ENCODE results near the gene SLC7A6OS.
A peak's percentile ranks its signal among the peaks of the same experiment; 100 is the strongest.

Gene SLC7A6OS

DNA sequence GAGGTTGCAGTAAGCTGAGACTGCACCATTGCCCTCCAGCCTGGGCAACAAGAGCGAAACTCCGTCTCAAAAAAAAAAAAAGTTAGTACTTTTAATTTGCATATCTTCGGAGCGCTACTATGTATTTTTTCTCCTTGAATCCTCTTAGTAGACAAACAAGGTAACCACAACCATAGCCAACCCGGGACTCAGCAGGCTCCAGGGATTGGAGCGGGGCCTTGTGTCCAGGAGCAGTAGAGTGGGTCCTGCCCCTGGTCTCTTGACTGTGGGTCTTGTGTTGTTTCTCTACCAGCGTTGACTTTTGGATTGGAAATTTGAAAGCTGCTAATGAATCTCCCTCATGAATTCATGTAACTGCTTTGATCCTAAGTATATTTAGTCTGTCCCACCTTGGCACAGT, 32.4 kb upstream of the SLC7A6OS start:
- no peak for DNase-seq

DNA sequence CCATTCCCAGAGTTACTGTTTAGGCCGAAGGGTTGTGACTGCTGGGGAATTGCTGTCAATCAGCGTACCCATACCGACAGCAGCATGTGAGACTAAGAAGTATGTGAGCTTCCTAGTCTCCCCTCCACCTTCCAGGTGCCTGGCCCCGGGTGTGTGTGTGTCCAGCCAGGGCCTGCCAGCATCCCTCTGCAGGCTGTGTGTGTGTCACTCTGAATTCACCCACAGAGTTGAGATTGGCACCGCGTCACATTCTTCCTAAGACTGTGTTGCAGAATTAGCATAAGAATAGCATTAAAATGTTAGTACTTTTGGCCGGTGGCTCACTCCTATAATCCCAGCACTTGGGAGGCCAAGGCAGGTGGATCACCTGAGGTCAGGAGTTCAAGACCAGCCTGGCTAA, 31.9 kb upstream of the SLC7A6OS start:
- DNase-seq = no peak

DNA sequence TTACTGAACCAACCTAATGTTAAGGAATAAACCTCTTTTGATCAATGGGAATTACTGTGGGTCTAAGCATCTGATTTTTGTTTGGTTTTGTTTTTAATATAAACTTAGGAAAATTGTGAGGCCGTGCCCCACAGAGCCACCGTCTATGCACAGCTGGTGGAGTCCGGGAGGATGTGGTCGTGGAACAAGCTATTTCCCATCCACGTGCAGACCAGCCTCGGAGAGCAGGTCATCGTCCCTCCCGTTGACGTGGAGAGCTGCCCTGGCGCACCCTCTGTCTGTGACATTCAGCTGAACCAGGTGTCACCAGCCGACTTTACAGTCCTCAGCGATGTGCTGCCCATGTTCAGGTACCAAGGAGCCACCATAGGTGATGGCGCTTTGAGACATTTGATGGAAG, 28.5 kb upstream of the SLC7A6OS start:
- no peak for DNase-seq

DNA sequence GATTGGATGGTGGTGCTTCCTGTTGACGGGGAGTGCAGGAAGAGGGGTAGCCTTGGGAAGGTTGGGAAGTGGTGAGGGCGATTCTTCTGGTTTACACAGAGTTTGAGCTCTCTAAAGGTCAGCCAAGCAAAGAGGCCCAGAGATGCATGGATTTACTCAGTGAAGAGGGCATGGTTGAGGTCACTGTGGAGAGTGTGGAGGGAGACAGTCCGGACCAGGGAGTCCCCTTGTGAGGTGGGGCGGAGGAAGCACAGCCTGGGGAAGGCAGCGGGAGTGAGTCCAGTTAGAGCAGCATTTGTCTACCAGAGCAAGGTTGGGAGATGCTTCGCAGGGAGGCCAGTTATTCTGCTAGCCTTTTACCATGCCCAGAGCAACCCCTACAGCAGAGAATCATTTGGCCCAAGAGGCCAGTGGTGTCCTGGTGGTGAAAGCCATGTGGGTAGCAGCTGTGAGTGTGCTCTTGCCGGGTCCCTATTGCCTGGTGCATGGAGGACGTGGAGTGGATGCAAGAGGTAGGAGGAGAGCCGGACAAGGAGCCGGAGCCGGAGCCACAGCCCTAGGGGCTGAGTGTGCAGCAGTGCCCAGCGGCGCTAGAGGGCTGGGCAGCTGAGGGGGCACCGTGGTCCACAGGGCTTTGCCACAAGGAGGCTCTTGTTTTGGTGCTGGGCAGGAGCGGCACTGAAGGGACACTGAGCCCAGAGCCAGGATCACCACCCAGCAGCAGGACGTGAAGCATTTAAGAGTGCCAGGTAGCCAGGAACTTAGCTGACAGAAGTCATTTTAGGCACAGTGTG, 27.8 kb upstream of the SLC7A6OS start:
- no peak for DNase-seq

DNA sequence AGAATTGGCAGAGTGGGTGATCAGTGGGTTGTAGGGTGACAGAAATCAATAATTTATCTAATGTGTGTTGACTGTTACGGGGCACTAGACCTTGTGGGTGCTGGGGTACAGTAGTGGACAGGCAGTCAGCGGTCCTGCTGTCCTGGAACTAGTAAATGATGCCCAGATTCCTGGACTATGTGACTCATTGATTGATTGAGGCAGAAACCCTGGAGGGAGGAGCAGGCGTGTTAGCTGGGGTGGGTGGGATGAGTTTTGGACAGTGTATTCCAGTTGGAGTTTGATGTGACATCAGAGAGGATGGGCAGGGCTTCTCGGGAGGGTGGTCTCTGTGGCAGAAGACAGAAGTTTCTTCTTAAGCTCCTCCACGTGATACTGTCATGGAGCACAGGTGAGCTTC, 24.4 kb upstream of the SLC7A6OS start:
- DNase-seq = no peak

DNA sequence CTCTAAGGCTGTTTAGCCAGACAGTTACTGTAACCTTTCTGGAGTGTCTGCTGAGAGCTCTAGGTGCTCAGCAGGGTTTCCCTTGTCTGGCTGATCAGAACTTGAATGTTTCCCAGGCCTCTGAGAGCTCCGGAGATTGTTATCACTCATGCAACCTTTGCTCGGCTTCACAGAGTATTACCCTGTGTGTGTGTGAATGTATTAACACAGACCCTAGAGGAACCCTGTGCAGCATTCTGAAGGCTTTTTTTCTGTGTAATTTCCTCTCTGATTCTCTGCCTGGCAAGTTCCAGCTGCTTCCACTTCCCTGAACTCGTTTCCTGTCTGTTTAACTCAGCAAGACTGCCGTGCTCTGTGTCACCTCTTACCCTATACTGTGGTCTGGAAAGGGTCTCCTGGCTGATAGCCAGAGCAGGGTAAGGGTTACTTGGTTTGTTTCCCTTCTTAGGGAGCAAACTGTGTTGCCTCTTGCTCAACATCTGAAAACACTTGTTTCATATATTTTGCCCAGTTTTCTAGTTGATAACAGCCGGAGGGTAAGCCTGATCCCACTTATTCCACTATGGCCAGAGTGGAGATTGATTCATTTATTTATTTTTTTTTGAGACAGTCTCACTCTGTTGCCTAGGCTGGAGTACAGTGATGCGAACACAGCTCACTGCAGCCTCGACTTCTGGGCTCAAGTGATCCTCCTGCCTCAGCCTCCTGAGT, 21.8 kb upstream of the SLC7A6OS start:
- DNase-seq = peak; percentile 12

DNA sequence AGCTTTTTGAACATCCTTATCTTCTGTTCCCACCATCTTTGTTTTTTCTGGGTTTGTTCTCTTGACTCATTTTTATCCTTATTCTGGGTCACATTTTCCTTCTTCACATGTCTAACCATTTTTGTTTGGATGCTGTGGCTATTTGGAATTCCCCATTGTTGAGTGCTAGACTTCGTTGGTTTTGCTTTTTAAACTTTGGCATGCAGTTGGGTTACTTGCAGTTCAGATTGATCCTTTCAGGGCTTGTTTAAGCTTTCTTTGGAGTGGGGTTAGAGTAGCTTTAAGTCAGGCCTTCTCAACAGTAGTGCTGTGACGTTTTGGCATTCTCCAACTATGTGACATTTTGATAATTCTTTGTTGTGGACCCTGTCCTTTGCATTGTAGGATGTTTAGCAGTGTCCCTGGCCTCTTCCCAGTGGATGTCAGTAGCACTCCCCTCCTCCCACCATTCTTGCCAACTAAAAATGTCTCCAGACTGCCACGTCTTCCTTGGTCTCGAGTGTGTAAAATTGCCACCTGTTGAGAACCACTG, 21.2 kb upstream of the SLC7A6OS start:
- no peak for DNase-seq

DNA sequence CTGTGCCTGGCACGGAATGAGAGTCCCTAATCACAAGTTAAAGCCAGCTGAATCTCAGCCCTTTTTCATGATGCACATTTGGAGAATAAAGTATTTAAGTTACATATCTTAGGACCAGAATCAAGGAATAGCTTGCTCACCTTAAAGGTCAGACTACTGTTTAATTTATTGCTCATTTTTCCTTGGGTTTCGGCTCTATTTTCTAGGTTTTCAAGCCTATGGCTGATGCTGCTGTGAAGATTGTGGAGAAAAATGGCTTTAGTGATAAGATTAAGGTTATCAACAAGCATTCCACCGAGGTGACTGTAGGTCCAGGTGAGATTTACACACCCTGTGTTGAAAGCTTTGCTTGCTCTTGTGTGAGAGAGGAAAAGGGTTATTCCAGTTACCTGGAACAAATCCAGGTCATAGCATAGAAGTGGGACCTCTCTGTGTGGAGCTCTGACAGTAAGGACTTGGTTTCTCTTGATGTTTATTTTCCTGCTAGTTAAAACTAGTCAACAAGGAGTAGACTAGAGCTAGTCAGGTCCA, 18.2 kb upstream of the SLC7A6OS start:
- DNase-seq = no peak

DNA sequence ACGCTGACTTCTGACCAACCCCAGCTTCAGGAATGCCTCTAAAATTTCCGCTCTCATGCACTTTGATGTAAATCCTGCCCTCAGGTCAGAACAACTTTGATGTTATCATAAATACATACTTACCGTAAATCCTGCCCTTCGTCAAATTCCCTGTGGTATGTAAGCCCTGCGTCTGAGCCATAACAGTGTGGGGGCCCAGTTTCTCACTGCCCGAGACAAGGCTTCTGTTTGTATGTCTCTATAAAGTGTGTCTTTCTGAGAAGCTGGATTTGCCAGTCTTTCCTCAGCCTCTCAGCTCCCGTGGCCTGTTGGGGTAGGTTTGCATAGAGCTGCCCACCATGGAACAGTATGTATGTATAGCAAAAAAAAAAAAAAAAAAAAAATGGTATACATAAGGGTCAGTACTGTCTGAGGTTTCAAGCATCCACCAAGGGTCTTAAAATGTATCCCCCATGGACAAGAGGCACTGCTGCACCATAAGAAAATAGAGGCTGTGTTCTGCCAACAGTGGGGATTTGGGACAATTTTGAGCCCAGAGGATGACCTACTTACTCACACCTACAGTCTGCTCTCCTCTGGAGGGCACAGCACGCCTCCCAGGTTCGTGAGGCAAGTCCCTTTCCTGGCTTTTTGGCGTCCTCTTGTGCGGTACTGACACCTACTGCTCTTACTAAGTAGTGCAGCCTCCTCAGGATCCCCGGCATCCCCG, 17.6 kb upstream of the SLC7A6OS start:
- DNase-seq = no peak

DNA sequence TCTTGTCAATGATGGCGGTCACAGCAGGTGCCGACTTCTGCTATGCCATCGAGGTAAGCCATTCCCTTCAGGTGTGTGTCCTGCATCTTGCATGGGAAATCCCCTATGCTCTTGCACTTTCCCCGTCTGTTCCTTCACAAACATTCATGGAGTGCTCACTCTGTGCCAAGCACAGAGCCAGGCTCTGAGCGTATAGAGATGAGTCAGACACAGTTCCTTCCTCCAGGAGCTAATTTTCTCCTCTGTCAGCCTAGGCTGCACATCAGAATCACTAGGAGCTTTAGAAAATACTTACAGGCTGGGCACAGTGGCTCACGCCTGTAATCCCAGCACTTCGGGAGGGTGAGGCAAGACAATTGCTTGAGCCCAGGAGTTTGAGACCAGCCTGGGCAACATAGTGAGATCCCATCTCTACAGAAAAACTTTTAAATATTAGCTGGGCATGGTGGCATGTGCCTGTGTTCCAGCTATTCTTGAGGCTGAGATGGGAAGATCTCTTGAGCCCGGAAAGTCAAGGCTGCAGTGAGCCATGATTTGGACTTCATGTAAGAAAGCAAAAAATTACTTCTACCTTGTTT, 14.1 kb upstream of the SLC7A6OS start:
- no peak for DNase-seq

DNA sequence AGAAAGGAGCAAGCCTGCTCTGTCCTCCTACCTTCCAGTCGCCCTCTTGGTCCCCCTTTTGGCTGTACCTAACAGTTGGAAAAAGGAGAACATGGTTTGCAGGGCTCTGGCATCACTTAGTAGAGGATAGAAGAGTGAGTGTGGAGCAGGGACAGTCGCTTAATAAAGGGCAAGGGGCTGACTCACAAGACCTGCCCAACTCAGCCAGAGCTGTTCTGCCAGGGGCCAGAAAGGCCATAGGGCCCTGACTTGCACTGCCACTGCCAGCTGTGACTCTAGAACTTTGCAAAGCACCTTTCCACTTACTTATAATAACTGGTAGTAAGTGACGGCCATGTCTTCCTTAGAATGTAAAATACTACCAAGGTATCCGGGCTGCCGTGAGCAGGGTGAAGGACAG, 13.6 kb upstream of the SLC7A6OS start:
- DNase-seq = no peak

DNA sequence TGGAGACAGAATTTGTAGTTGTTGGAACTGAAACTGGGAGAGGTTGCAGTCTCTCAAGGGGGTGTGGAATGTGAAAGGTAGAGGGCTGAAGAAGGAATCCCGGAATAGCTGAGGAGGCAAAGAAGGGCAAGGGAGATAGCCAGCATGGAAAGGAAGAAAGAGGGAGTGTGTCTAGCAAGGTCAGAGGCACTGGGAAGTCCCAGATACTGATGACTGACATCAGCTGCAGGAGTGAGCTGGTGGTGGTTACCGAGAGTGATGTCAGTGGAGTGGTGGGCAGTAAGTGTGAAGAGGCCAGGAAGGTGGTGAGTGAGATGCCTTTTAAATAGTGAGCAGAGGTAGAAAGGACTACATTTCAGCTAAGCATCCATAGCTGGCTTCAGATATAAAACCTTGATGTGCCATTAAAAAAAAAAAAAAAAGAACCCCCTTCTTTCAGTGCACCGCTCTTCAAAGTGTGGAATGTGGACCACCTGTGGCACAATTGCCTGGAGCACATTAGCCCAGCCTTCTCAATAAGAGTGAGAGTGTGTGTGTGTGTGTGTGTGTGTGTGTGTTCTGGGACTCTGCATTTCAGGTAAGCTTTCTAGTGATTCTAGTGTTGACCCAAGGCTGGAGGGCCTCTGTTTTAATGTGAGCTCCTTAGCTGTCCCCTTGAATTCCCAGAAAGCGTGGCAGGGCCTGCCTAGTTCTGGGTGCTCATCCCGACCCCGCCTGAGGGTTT, 8.6 kb upstream of the SLC7A6OS start:
- no peak for DNase-seq

DNA sequence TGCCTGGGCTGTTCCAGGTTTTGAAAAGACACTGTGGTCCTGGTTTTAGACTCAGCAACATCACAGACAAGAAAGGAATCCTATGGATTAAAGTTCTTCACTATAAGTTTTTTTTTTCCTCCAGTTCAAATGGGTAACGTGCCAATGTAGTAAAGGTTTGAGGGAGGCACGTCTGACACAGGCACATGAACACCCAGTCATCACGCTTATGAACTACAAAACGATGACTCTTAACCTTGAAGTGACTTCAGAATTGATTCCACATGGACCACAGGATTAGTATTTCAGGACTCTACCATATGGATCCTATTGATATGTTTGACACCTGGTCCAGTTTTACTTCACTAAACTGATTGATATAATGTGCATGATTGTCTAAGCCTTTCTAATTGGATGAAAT, 2.4 kb upstream of the SLC7A6OS start:
- no peak for DNase-seq

DNA sequence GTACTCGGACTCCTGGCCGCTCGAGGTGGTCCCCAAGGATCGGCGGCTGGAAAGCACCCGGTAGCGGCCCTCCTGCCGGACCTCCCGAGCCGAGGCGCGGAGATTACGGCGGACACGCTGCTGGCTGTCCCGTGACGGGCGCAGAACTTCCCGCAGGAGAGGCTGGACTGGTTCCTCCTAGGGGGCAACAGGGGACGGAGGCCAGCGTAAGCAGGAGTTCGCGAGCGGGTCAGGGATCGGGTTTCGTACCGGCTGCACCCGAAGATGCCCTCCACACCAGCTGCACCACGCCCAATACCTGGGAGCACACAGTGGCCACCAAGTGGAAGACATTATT, 341 bp downstream of the SLC7A6OS start:
- no peak for DNase-seq

DNA sequence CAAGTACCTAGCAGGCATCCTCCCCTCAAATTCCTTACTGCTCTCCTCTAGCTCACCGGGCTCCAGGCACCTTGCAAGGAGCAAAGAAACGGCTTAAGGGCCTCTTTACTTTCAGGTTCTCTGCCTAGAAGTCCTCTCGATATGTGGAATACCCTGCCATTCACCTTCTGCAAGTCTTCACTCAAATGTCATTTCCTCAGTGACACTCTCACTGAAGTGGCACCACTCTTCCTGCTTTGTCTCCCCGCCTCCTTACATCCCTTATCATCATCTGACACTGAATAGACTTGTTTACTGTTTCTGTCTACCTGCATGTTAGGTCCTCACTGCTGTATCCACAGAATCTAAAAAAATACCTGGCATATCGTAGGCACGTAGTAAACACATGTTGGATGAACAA, 947 bp downstream of the SLC7A6OS start:
- DNase-seq = no peak

DNA sequence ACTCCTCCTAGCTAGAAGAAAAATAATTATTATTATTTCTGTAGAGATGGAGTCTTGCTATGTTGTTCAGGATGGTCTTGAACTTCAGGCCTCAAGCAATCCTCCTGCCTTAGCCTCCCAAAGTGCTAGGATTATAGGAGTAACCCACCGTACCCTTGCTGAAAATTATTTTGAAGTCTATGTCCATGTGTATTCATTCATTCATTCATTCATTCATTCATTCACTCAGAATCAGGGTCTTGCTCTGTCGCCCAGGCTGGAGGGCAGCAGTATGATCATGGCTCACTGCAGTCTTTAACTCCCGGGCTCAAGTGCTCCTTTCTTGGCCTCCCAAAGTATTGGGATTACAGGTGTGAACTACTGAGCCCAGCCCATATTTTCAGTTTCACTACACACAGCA, 4.1 kb downstream of the SLC7A6OS start:
- no peak for DNase-seq

DNA sequence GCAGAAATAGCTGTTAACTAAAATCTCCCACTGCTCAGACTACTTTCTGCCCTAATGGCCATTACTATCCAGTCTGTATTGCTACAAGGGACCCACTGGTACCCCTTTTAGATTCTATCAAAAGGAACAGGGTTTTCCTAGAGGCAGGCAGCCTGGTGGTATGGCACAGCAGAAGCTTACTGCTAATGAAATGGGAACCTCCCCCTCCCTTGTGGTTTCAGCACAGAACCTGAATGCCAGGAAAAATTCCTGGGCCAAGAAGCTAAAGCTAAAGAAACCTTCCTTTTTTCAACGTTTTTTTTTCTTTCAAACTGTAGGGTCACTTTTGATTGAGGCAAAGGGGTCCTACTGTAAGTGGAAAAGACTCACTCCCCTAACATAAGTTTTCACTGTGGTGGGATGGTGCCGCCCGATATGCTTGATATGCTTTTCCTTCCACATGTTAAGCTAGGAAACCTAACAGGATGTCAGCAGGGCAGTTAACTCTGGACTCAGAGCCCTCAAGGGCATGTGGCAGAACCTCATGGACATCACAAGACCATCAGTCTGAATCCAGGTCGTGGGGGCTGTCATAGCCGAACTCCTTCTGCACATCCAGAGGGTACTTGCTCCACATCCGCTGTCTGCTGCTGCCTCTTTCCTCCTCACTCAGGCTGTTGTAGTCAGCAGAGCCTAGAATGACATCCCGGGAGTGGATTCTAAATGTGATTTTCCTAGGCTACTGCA, 9.8 kb downstream of the SLC7A6OS start:
- DNase-seq = no peak

DNA sequence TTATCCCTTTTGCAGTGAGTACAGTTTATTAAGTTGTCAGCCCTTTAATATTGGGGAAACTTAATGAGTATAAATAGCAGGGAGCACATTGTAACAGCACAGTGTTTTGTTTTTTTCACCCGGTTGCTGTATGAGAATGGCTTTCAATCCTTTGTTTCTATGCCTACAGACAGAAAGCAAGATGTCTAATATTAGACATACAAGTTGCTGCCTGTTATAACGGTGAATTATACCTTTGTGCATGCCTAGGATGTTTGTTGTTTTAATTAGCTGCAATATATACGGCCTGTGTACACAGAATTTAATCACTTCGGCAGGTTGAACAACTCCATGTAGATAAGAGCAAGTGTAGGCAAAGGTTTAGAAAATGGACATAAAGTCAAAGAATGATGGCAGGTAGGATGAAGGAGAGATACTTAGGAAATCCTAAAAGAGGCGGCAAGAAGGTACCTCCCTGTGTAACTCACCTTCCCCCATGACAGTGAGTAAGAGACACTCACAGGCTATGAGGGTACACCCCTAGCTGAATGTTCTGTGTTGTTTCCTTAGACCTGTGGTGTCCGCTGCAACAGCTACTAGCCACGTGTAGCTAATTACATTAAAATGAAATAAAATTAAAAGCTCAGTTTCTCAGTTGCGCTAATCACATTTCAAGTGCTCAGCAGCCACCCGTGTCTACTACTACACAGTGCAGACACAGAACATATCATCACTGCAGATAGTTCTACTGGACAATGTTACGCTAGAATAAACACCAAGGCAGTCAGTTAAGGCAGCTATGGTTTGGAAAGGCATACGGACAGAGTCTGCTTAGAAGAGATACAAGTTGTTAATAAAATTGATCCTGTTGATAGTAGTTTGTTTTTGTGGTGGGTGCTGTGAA, 10.9 kb downstream of the SLC7A6OS start:
- DNase-seq = no peak

DNA sequence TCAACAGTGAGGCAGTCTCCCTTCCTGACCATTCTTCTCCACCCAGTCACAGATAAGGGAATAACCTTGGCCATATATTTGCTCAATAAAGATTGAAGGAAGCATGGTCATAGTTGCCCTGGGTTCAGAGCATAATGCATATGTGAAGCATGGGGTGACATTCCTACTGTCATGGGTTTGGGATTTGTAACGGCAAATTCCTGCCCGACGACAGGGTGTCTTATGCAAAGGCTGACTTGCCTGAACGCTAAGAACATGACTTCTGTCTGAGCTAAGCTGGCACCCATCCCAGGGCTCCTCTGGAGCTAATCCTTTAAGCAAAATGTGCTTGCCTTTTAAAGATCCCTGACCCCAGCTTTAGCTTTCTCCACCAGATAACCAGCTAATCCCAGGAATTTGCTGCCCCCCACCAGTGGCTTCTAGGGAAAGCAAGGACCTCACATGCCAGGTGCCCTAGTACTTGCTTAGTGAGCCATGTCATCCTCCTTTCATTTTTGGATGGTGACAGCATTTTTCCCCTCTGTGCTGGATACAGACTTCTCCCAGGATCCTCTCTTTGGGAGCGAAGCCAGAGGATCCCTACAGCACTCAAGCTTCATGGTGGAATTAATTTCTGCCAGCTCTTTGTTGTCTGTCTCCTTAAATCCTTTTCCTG, 11.7 kb downstream of the SLC7A6OS start:
- DNase-seq = no peak

DNA sequence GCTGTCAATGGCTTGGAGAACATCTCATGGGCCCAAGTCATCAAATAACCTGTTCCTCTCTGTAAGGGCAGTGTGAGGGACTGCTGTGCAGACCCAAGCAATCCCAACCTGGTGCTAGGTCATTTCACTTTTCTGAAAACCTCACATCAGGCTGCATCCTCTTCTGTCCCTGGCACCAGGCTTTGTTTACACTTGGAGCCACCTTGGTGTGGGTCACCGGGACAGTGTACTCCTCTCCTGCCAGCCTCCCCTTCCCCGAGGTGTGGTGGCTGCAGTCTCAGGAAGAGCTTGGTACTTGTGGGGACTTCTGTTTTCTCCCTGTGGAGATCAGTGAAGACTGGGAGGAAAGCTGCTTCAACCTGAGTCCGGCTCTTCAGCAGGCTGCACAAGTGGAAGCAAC, 12.4 kb downstream of the SLC7A6OS start:
- no peak for DNase-seq
